Brain microvascular endothelial cell (primary cell): ENCODE results near the gene PEX10.

ENCODE experiments used
- DNase-seq: peaks from one replicate; pipeline ENCODE4 v3.0.0-alpha.2; 2020
- H3K27ac ChIP-seq: fragments of 250-450 bp; sonication (Bioruptor Pico); 2 replicates; pipeline ENCODE4 v1.5.1; 2020; ENCODE audit warnings: mild to moderate bottlenecking, moderate library complexity
- H3K27me3 ChIP-seq: fragments of 250-450 bp; sonication (Bioruptor Pico); replicated peaks from 2 replicates; pipeline ENCODE4 v1.5.1; 2020; ENCODE audit warnings: mild to moderate bottlenecking
- H3K36me3 ChIP-seq: fragments of 250-450 bp; sonication (Bioruptor Pico); replicated peaks from 2 replicates; pipeline ENCODE4 v1.5.1; 2020; ENCODE audit warnings: mild to moderate bottlenecking
- H3K4me3 ChIP-seq: 2 replicates; pipeline ENCODE4 v1.5.1; 2011; ENCODE audit warnings: low read depth, mild to moderate bottlenecking, control low read depth, low read length, moderate library complexity
- in situ Hi-C: cut with HindIII; loops from 2 replicates; pipeline ENCODE4 v1.10.0; 2017; ENCODE audit warnings: low sequenced_read_pairs, low pct_ligation_motif_present
- TF ChIP-seq, protein P1 (sequence below): IDR thresholded peaks from 2 replicates; pipeline ENCODE4 v1.5.1; 2011; ENCODE audit warnings: low read depth, mild to moderate bottlenecking, moderate library complexity, low read length, control low read depth, inconsistent platforms; ENCODE audit errors: missing control alignments

The PEX10 gene

GRCh38 chr1:2372551-2373490 is 39.5 kb downstream of the PEX10 start:
- no peak for DNase-seq
- H3K36me3 ChIP-seq = no peaks in the 10 kb centered on the region
- TF ChIP-seq, protein P1, sequence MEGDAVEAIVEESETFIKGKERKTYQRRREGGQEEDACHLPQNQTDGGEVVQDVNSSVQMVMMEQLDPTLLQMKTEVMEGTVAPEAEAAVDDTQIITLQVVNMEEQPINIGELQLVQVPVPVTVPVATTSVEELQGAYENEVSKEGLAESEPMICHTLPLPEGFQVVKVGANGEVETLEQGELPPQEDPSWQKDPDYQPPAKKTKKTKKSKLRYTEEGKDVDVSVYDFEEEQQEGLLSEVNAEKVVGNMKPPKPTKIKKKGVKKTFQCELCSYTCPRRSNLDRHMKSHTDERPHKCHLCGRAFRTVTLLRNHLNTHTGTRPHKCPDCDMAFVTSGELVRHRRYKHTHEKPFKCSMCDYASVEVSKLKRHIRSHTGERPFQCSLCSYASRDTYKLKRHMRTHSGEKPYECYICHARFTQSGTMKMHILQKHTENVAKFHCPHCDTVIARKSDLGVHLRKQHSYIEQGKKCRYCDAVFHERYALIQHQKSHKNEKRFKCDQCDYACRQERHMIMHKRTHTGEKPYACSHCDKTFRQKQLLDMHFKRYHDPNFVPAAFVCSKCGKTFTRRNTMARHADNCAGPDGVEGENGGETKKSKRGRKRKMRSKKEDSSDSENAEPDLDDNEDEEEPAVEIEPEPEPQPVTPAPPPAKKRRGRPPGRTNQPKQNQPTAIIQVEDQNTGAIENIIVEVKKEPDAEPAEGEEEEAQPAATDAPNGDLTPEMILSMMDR = no peak
- in situ Hi-C loops = no loop called here
- no peak overlapping the region for H3K4me3 ChIP-seq
- no peaks in the 10 kb centered on the region for H3K27me3 ChIP-seq
- H3K27ac ChIP-seq = no peak overlapping the region

GRCh38 chr1:2368053-2368744 is 44.2 kb downstream of the PEX10 start:
- DNase-seq = no peak
- H3K4me3 ChIP-seq = no peak overlapping the region
- in situ Hi-C loops = no loop called here
- H3K27me3 ChIP-seq = no peaks in the 10 kb centered on the region
- TF ChIP-seq, protein P1 = no peak
- H3K36me3 ChIP-seq = no peaks in the 10 kb centered on the region
- H3K27ac ChIP-seq = no peak overlapping the region

- Histone ChIP-seq H3K27me3 (no peaks in the 10 kb centered on the region), H3K36me3 (no peaks in the 10 kb centered on the region), H3K4me3 (no peak overlapping the region), H3K27ac (no peak overlapping the region)
- in situ Hi-C loops = no loop called here
- TF ChIP-seq, protein P1 = no peak
- DNase-seq = no peak
These were observed 48.4 kb downstream of the PEX10 start for GRCh38 chr1:2363847-2364513.

DNA sequence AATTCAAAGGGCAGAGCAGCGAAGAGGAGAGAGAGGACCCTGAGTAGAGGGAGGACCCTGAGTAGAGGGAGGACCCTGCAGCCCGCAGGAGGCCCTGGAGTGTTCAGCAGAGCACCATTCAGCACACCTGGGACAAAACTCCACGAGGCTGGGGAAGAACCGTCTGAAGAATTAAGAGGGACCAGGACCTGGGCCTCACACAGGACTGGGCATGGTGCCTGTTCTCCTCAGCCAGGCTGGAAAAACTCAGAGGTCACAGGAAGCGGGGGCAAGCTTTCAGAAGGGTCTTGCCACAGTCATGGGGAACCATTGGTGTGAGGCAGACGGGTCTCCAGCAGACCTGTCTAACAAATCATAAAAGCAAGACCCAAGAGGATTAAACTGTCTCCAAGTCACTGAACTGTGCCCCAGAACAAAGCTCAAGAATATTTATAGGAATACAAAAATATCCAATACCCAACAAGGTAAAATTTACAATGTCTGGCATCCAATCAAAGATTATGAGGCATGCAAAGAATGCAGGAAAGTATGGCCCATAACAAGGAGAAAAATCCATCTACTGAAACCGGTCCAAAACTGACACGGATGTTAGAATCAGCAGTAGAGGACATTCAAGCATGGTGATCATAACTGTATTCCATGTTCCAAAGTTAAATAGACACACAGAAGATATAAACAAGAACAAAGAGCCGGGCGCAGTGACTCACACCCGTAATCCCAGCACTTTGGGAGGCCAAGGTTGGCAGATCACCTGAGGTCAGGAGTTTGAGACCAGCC is 51.6 kb downstream of the PEX10 start:
- TF ChIP-seq, protein P1 = no peak
- no peaks in the 10 kb centered on the region for H3K27me3 ChIP-seq
- in situ Hi-C loops = no loop called here
- H3K36me3 ChIP-seq = no peaks in the 10 kb centered on the region
- no peak overlapping the region for H3K27ac ChIP-seq
- H3K4me3 ChIP-seq = no peak overlapping the region
- DNase-seq = no peak
